HG03060 (cell line): ENCODE measurements around the gene SIN3B.

Experiments used
- ATAC-seq: cut with Tn5 transposase; IDR thresholded peaks from one replicate; pipeline ENCODE4 v1.9.1; 2021; ENCODE audit warnings: low read depth, moderate number of reproducible peaks; ENCODE audit not compliant: unreplicated experiment

The SIN3B gene

DNA sequence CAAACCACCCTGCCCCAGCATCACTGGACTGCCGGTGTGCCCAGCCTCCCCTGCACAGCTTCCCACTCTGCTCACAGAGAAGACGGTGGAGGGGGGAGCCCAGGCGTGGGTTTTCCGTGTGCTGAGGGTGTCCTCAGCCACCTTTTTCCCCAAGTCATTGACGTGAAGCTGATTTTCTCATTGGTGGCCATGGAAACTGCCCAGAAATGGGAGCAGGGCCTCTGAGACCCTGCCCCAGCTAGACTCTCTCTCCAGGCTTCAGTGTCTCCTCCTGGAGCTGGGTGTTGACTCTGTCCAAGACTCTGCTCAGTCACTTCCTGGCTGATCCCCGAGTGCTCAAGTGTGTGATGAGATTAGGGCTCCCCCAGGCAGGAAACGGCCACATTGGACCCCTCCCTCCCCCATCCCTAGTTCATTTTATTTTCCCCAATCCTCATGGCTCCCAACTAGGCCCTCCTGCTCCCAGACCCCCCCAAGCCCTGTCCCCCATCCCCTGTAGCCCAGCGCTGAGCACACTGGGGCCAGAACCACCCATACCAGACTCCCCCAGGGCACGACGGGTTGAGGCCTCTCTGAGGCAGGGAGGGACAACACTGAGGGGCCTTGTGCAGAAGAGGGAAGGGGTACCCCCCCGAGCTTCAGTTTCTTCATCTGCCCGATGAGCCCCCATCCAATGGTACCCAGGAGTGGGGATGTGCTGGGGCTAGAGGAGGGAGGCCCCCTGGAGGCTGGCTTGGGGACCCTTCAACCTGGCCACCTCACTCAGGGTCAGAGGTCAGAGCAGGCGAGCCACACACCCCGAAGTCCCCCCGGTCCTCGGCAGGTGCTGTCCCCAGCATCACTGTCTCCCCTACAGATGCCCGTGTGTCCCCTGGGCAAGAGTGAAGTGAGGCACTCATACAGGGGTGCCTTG is 58.4 kb downstream of the SIN3B start:
- no peak for ATAC-seq

DNA sequence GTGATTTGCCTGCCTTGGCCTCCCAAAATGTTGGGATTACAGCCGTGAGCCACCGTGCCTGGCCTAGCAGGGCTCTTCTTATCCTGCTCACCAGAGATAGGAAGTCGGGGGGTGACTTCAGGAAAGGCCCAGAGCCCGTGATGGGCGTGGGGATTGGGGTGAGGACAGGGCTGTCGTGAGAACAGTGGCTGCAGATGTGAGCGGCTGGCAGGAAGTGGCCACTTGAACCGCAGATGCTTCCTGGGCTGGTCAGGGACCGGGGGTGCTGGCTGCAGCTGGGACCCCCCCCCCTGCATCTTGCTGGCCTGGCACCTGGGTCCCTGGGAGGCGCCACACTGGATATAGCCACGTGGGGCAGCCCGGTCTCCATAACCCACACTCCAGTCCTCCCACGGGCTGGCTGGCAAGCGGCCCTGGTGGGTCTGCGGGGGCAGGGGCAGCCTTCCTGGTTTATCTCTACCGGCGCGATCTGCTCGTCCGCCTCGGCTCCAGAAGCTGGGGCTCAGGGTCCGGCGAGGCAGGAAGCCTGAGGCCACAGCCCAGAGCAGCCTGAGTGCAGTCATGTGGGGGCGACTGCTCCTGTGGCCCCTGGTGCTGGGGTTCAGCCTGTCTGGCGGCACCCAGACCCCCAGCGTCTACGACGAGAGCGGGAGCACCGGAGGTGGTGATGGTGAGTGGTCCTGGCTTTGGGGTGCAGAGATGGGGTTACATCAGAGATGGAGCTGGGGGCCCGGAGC is 59.6 kb downstream of the SIN3B start, which contains the start of gene F2RL3:
Gene F2RL3 (plus strand): TSS at position 371 of the 737 bp plus-strand sequence. CDS start 191 bp downstream, at position 562.
- ATAC-seq: no peak

DNA sequence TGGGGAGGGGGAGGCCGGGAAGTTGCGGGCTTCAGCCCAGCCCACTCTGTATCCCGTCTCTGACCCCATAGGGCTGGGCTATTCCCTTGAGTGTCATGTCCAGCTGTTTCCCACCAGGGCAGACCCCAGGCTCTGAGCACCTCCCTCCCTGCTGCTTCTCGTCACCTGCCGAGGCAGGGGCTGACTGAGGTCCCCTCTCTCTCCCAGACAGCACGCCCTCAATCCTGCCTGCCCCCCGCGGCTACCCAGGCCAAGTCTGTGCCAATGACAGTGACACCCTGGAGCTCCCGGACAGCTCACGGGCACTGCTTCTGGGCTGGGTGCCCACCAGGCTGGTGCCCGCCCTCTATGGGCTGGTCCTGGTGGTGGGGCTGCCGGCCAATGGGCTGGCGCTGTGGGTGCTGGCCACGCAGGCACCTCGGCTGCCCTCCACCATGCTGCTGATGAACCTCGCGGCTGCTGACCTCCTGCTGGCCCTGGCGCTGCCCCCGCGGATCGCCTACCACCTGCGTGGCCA is 60.2 kb downstream of the SIN3B start:
- ATAC-seq: no peak

DNA sequence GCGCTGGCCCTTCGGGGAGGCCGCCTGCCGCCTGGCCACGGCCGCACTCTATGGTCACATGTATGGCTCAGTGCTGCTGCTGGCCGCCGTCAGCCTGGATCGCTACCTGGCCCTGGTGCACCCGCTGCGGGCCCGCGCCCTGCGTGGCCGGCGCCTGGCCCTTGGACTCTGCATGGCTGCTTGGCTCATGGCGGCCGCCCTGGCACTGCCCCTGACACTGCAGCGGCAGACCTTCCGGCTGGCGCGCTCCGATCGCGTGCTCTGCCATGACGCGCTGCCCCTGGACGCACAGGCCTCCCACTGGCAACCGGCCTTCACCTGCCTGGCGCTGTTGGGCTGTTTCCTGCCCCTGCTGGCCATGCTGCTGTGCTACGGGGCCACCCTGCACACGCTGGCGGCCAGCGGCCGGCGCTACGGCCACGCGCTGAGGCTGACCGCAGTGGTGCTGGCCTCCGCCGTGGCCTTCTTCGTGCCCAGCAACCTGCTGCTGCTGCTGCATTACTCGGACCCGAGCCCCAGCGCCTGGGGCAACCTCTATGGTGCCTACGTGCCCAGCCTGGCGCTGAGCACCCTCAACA is 60.8 kb downstream of the SIN3B start:
- ATAC-seq: no peak

DNA sequence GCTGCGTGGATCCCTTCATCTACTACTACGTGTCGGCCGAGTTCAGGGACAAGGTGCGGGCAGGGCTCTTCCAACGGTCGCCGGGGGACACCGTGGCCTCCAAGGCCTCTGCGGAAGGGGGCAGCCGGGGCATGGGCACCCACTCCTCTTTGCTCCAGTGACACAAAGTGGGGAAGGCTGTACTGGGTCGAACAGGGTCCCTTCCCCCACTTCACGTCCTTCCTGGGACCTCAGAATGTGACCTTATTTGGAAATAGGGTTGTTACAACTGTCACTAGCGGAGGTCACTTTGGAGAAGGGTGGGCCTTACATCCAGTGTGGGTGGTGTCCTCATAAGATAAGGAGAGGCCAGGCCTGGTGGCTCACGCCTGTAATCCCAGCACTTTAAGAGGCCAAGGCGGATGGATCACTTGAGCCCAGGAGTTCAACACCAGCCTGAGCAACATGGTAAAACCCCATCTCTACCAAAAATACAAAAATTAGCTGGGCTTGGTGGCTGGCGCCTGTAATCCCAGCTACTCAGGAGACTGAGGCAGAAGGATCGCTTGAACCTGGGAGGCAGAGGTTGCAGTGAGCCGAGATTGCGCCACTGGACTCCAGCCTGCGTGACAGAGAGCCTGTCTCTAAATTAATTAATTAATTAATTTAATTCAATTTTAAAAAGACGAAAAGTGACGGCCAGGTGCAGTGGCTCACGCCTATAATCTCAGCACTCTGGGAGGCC is 61.4 kb downstream of the SIN3B start:
- no peak for ATAC-seq

DNA sequence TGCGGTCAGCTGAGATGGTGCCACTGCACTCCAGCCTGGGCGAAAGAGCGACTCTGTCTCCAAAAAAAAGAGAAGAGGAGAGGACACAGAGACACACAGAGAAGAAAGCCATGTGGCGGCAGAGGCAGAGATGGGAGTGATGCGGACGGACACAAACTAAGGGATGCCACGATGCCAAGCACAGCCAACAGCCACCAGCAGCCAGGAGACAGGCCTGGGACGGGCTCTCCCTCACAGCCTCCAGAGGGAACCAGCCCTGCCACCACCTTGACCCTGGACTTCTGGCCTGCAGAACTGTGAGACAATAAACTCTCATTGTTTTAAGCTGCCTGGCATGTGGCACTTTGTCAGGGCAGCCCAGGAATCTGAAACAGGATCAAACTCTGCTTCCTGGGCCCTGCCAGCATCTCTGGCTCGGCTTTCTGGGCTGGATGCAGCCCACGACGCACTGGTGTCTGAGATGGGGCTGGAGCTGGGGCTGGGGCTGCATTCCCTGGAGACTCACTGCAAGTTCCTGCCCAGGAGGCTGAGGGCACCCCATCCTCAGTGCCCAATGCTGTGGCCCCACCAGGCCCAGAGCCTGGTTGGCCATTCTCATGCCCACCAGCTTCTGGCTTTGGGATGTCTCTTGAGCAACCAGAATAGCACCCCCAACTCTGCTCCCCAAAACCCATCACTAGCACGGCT is 62.6 kb downstream of the SIN3B start:
- ATAC-seq: no peak

DNA sequence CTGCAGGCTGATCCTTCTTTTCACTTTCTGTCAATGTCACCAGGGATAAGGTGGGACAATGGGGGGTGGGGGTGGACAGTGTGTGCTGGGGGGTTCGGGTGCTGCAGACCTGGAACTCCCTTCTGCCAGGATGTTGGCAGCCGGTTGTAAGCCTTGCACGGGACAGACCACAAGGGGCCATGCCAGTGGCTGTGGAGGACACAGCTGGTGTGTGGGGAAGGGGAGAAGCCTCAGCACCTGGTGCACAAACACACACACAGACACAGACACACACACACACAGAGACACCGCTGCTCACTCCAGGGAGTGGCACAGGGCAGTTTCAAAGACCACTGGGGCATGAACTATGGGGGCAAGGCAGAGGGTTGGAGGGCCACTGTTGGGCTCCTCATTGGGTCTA is 63.2 kb downstream of the SIN3B start:
- no peak for ATAC-seq

DNA sequence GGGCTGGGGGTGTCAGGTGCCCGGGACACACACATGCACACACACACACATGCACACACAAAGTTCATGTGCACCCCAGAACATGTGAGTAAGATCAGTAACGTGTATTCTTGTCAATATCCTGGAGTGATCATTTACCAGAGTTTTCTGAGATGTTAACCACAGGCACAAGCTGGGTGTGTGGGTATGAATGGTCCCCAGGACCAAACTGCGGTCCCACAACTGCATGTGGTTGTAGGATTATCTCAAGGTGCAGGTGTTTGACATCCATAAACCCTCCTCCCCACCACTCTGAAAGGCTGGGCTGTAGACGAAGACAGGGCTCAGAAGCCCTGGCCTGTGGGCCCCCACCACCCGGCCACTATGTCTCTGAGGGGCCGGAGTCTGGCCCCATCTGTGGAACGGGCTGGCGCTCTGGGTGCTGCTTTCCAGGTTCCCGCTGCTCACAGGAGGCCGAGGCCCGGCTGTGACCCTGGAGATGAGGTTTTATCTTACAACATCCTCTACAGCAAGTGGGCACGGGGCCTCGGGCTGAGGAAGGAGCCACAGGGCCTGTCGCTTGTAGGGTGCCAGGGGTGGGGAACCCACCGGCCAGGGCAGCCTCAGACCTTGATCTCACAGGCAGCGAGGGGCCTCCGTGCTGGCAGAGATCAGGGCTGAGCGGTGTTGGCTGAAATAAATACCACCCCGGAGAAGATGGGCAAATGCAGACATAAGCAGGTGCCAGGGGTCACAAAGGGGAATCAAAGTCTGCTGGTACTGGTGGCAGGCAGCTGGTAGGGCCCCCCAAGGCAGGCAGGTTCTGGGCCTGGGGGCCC is 63.9 kb downstream of the SIN3B start:
- no peak for ATAC-seq

DNA sequence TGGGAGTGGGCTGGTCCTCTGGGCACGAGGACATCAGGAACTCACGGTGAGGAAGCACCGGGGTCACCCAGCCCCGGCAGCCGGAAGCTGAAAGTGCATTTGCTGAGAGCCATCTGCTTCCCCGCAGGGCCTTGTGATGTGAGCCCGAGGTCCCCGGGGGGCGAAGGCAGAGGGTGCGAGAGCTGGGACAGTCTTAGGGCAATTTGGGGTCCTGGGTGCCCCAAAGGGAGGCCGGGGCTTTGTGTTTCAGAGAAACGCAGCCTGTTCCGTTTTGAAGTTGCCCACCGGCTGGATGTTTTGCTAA is 64.4 kb downstream of the SIN3B start:
- ATAC-seq: no peak

DNA sequence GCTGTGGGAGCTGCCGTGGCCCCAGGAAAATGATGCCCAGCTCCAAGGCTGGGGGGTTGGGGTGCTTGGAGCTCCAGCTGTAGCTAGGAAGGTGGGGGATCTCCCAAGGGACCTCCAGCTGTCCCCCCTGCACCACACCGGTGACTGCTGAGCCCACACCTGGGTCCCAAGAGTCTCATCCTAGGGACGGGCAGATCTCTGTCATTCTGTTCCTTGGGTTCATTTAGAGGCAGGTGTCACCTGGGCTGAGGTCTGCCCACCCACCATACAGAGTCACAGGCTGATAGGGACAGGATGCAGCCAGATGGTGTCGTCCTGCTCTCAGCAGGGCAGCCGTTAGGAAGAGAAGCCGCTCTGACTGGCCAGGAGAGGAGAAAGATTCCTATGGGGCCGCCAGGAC is 64.9 kb downstream of the SIN3B start:
- ATAC-seq: no peak

DNA sequence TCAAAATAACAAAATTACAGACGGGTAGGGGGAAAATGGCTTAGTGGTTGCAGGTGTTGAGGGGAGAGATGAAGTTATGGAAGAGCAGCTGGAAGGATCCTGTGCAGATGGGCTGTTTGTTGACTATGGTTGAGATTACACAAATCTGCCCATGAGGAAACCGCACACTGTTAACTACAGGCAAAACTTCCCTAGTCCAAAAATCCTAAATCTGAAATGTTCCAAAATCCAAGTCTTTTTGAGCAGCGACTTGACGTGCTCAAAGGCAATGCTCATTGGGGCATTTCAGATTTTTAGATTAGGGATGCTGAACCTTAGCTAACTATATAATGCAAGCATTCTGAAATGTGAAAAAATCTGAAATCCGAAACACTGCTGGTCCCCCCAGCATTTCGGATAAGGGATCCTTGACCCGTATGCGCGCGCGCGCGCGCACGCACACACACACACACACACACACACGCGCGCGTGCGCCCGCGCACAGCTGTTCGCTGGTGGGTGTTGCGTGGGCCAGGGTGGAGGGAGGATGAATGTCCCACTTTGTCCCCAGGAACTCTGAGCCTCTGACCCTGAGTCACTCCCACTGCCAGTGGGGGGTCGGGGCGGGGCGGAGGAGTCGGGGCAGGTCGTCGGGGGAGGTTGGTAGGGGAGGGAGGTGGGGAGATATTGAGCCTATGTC is 66.4 kb downstream of the SIN3B start:
- no peak for ATAC-seq

DNA sequence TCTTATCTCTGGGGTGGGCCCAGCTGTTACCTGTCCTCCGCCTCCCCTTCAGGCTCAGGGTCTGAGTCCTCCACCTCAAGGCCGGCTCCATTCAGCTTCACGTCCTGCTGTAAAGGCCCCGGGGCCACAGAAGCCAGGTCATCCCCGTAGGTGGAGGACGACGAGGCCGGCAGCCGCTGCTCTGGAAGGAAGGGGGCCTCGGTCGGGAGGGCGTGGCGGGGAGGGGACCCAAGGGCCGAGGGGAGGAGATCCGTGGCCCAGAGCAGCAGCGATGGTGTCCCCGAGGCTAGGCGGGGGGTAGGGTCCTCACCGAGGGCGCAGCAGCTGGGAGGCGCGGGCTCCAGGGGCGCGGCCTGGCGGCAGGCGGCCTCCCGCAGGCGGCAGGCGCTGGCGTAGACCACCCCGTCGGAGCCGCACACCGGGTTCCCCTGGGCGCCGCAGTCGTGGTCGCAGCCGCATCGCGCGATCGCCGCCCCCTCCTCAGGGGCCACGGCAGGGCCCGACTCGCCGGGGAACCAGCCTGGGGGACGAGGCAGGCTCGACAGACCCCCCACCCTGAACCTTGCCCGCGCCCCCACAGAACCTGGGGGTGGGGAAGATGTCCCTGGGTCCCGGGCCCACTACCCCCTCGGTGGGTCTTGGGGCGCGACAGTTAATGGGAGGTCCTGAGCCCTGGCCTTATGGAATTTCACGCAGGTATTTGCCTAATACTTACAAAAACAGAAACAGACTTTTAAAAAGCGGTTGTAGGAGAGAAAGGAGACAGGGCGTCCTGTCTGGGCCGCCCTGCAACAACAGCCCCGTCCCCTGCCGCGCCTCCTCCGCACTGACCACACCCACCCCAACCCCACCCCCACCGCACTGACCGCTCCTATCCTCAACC is 67.2 kb downstream of the SIN3B start:
- ATAC-seq: no peak

DNA sequence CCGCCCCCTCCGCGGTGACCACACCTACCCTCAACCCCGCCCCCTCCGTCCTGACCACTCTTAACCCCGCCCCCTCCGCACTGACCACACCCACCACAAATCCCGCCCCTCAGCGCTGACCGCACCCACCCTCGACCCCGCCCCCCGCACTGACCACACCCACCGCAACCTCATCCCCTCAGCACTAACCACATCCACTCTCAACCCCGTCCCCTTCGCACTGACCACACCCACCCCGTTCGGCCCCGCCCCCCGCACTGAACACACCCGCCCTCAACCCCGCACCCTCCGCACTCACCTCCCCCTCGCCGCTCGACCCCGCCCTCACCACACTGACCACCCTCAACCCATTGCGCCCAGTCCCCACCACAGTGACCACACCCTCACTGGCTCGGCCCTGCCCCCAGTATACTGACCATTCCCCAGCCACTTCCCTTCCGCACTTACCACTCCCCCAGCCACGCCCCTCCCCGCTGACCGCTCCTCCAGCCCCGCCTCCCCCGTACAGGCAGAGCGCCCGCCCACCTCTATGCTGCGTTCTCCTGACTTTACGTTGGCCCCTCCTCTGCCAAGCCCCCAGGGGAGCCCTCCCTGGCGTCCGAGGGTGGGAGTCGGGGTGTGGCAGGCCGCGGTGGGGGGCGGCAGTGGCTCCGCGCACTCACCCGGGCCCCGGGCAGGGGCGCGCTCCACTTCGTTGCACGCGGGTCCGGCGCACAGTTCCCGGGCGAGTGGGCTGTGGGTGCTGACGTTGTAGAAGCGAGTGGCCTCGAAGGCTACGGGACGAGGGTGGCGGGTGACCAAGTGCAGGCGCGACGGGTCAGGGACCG is 68.0 kb downstream of the SIN3B start:
- ATAC-seq: no peak

DNA sequence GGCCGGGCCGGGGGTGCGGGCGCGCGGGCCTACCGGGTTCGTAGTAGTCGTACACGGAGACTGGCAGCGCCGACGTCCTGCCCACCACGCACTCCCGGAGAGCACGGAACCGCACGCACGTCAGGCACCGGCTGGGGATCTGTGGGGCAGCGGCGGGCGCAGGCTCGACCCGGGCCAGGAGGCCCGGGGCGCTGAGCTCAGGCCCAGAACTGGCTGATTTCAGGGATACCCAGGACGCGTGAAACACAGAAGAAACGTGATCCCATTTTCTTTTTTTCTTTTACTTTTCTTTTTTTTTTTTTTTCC is 68.6 kb downstream of the SIN3B start:
- ATAC-seq: no peak

DNA sequence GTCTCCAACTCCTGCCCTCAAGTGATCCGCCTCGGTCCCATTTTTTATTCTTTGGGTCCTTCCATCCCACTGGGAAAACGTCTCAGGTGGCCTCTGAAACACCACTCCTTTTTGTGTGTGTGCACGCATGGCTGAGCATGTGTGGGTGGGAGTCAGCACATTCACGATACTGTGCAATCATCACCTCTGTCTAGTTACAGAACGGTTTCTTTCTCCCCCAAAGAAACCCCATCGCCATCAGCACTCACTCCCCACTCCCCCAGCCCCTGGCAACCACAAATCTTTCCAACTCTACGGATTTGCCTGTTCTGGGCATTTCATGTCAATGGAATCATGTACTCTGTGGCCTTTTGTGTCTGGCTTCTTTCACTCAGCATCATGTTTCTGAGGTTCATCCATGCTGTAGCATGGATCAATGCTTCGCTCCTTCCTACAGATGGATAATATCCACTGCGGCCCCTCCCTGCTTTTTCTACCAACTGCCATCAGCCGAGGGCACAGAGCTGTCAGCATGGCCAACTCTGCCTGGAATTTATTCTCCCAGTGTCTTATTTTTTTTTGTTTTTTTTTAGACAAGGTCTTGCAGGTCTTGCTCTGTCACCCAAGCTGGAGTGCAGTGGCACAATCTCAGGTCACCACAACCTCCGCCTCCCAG is 69.3 kb downstream of the SIN3B start:
- ATAC-seq: no peak

DNA sequence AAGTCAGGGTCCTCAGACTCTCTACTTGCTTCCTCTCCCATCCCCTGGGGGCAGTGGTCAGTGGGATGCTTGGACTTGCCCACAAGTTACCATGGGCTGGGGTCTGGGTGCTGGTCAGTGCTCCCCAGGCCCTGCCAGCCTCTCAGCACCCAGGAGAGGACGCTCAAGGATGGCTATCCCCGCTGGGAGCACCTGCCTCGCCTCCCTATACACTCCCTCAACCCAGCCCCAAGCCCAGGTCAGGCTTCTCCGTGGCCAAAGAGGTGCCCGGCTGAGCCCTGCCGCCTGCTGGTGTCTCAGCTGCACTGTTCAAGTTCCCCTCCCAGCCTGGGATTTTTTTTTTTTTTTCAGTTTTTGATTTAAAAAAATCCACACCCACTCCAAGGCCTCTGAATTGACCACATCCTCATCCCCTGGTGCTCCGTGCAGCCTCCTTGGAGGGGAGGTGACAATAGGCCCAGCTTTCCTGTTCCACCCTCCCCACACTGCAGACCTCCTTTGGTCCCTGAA is 70.4 kb downstream of the SIN3B start:
- no peak for ATAC-seq
